Muscle layer of duodenum (tissue), 2 donors: ENCODE results near the gene COLEC12.

ENCODE experiments used
- H3K27ac ChIP-seq: one replicate; pipeline ENCODE4 v1.7.0; 2013; ENCODE audit warnings: mild to moderate bottlenecking, low read length
- H3K27me3 ChIP-seq: one replicate; pipeline ENCODE4 v1.7.0; 2013; ENCODE audit warnings: low read depth, mild to moderate bottlenecking, control low read depth, low read length
- H3K36me3 ChIP-seq, 2 donors: one replicate each; pipeline ENCODE4 v1.7.0; 2013; ENCODE audit warnings: low read length in 2 of 2, control low read depth in 1 of 2, mild to moderate bottlenecking in 1 of 2; ENCODE audit not compliant: insufficient read depth in 2 of 2, control insufficient read depth in 1 of 2
- H3K4me1 ChIP-seq, 2 donors: one replicate each; pipeline ENCODE4 v1.7.0; 2013; ENCODE audit warnings: low read length in 2 of 2, mild to moderate bottlenecking in 2 of 2, control low read depth in 1 of 2, moderate library complexity in 1 of 2; ENCODE audit not compliant: insufficient read depth in 2 of 2, control insufficient read depth in 1 of 2
- H3K4me3 ChIP-seq, 2 donors: one replicate each; pipeline ENCODE4 v1.7.0; 2013; ENCODE audit warnings: low read length in 2 of 2, low read depth in 1 of 2, mild to moderate bottlenecking in 1 of 2
- H3K9me3 ChIP-seq, 2 donors: one replicate each; pipeline ENCODE4 v1.7.0; 2013; ENCODE audit warnings: low read length in 2 of 2, control low read depth in 1 of 2, mild to moderate bottlenecking in 1 of 2; ENCODE audit not compliant: control insufficient read depth in 1 of 2
- donor health status: healthy.

COLEC12 gene

DNA sequence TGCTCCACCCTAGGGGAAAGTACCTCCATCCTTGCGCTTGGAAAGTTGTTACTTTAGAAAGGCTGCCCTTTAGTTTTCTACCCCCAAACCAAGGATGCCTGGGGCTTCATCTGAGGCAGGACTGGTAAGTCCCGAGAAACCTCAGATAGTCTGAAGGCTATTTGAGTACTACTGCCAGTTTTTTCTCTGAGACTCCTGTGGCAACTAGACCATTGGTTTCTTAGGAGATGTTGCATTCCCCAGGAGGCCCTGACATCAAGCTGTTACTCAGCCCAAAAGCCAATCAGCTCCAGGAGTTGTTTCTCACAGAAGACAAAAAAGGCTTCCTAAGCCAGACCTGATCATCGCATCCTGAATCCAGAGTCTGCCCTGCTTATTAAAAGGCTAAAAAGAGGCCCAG, 67.2 kb downstream of the COLEC12 start:
- no peaks in the 10 kb centered on the region for H3K27me3 ChIP-seq
- H3K9me3 ChIP-seq, result no peaks in the 10 kb centered on the region
- H3K4me1 ChIP-seq, result peaks cover 0 to 14% of the 10 kb centered on the region in 2 donors
- H3K27ac ChIP-seq, result peak overlapping the region; percentile 3
- H3K36me3 ChIP-seq, result no peaks in the 10 kb centered on the region
- H3K4me3 ChIP-seq, result no peak overlapping the region

DNA sequence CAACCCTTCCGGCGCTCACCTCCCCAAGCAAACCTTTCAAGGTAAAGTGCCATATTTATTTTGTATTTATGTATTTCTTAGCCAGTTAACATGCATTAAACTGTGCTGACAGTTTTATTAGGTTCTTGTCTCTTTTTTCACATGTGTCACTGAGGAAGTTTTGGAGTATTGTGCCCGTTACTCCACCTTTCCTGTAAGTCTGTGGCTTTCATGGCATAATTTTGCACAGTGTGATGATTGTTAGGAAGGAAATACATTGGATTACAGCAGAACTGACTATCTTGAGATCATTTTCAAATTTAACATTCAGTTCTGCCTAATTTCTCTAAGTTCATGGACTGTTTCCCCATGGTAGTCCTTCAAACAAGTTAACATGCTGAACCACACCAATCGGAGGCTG, 67.7 kb downstream of the COLEC12 start:
- Histone ChIP-seq H3K27ac (peak overlapping the region; percentile 3), H3K4me1 (peaks cover 0 to 14% of the 10 kb centered on the region in 2 donors), H3K4me3 (no peak overlapping the region), H3K9me3 (no peaks in the 10 kb centered on the region), H3K27me3 (no peaks in the 10 kb centered on the region), H3K36me3 (no peaks in the 10 kb centered on the region)

DNA sequence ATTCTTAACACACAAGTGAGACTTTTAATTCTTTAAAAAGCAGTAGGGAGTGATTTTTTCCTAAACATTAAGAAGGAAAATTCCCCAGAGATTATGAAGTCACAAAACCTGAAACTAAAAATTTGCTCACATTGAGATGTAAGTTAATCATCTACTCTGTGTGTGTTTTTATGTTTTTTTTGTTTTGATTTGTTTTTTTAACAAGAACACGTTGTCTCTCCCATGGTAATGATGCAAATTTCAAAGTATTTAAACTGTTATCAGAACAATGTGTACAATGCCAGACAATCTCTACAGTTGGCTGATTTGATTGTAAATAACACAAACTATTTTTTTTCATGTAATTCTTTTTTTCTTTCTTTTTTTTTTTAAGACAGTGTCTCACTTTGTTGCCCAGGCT, 71.5 kb downstream of the COLEC12 start:
- Histone ChIP-seq H3K4me3 (no peak overlapping the region), H3K4me1 (peaks cover 0 to 18% of the 10 kb centered on the region in 2 donors), H3K9me3 (no peaks in the 10 kb centered on the region), H3K36me3 (no peaks in the 10 kb centered on the region), H3K27me3 (no peaks in the 10 kb centered on the region), H3K27ac (no peak overlapping the region)

DNA sequence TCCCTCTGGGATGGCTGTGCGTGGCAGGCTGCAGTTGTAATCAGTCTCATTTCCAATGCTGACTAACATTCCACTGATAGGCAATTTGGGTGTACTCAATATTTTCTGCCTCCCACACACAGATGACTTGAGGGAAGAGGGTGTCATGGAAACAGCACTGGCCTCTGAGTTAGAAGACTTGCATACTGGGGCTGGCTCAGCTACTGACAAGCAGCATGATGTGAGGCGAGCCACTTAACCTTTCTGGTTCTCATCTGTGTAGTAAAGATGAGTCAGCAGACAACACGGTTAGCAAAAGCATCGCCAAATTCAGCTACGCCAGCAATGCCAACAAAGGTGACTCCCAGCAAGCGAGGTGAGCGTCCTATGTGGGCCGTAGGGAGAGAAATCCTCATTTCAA, 73.5 kb downstream of the COLEC12 start:
- H3K9me3 ChIP-seq, result no peaks in the 10 kb centered on the region
- peaks cover 0 to 13% of the 10 kb centered on the region in 2 donors for H3K4me1 ChIP-seq
- no peaks in the 10 kb centered on the region for H3K27me3 ChIP-seq
- no peak overlapping the region for H3K4me3 ChIP-seq
- H3K36me3 ChIP-seq, result no peaks in the 10 kb centered on the region
- no peak overlapping the region for H3K27ac ChIP-seq

DNA sequence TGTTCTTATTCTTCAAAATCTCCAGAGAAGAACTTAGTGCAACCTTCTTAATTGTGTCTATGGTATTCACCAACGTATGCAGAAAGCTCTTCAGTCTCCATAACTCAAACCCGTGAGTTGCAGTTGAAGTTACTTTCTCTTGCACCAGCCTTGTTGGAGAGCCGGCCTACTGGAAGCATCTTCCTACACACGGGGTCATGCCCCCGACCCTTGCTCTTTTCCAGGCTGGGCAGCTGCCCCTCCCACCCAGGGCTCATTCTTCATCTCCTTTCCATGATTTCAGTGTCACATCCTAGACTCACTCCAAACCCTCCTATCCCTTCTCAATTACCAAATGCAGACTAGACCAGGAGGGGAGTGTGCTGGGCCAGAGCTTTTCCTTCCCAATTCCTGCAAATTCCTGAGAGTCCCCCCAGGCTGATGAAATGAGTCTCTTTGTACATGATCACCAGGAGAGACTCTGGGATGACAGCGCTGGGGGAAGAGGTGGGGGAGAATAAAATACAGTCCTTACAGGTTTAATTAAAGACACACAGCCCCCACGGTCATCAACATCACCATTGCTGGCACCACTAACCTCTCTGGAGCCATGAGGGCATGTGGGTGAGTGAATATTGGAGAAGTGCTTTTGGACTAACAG, 75.3 kb downstream of the COLEC12 start:
- Histone ChIP-seq H3K27ac (no peak overlapping the region), H3K36me3 (no peaks in the 10 kb centered on the region), H3K4me3 (no peak overlapping the region), H3K27me3 (no peaks in the 10 kb centered on the region), H3K9me3 (no peaks in the 10 kb centered on the region), H3K4me1 (peaks cover 0 to 17% of the 10 kb centered on the region in 2 donors)

DNA sequence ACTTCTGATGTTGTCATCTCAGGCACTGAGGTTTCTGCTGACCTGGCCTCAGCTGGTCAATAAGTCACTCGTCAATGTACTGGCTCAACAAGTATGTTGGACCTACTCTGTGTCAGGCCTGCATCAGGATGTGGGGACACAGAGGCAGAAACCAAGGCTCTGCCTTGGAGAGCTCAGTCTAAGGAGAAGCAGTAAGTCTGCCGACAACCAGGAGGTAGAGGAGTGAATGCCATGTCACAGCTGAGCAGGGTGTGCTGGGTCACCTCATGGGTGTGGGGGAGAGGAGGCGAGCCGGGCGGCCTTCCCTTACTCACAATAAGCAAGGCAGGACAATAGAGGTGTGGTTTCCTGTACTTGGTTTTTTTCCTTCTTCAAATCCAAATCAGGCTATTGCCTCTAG, 75.8 kb downstream of the COLEC12 start:
- no peak overlapping the region for H3K27ac ChIP-seq
- H3K9me3 ChIP-seq, result no peaks in the 10 kb centered on the region
- peaks cover 0 to 17% of the 10 kb centered on the region in 2 donors for H3K4me1 ChIP-seq
- no peak overlapping the region for H3K4me3 ChIP-seq
- H3K27me3 ChIP-seq, result no peaks in the 10 kb centered on the region
- H3K36me3 ChIP-seq, result no peaks in the 10 kb centered on the region

DNA sequence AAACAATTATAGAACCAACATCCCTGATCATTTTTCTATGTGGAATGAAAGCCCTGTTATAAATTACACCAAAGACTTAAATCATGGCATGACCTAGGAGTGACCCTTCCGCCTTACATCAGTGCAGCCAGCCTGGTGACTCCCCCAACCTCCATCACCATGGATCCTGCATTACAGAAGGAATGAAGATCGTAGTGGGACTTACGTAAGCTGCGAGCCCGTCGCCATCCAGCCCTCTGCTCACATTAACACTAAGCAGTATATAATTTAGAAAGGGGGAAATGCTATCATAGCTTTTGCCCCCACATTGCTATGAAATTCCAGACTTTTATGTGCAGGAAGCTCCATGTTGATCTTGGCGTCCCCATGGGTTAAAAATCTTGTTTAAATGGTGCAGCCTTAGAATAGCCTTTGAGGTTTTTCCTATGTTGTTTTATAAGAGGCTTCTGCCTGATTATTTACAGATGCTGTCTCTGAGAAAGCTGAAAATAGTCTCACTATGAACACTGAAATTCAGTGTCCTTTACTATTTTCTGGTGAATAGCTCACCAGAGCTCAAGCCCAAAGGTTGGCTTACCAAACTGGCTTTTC, 76.3 kb downstream of the COLEC12 start:
- H3K27ac ChIP-seq, result no peak overlapping the region
- H3K4me1 ChIP-seq, result peaks cover 0 to 17% of the 10 kb centered on the region in 2 donors
- no peak overlapping the region for H3K4me3 ChIP-seq
- H3K9me3 ChIP-seq, result no peaks in the 10 kb centered on the region
- no peaks in the 10 kb centered on the region for H3K27me3 ChIP-seq
- no peaks in the 10 kb centered on the region for H3K36me3 ChIP-seq

DNA sequence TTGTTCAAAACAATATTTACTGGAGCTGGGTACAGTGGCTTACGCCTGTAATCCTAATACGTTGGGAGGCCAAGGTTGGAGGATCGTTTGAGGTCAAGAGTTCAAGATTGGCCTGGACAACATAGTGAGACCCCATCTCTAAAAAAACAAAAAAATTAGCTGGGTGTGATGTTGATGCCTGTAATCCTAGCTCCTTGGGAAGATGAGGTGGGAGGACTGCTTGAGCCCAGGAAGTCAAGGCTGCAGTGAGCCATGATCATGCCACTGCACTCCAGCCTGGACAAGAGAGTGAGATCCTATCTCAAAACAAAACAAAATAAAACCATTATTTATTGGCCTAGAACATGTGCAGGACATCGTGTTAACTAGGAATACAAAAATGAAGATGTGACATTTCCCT, 77.5 kb downstream of the COLEC12 start:
- Histone ChIP-seq H3K4me1 (peaks cover 0 to 17% of the 10 kb centered on the region in 2 donors), H3K9me3 (no peaks in the 10 kb centered on the region), H3K27ac (no peak overlapping the region), H3K27me3 (no peaks in the 10 kb centered on the region), H3K4me3 (no peak overlapping the region), H3K36me3 (no peaks in the 10 kb centered on the region)

DNA sequence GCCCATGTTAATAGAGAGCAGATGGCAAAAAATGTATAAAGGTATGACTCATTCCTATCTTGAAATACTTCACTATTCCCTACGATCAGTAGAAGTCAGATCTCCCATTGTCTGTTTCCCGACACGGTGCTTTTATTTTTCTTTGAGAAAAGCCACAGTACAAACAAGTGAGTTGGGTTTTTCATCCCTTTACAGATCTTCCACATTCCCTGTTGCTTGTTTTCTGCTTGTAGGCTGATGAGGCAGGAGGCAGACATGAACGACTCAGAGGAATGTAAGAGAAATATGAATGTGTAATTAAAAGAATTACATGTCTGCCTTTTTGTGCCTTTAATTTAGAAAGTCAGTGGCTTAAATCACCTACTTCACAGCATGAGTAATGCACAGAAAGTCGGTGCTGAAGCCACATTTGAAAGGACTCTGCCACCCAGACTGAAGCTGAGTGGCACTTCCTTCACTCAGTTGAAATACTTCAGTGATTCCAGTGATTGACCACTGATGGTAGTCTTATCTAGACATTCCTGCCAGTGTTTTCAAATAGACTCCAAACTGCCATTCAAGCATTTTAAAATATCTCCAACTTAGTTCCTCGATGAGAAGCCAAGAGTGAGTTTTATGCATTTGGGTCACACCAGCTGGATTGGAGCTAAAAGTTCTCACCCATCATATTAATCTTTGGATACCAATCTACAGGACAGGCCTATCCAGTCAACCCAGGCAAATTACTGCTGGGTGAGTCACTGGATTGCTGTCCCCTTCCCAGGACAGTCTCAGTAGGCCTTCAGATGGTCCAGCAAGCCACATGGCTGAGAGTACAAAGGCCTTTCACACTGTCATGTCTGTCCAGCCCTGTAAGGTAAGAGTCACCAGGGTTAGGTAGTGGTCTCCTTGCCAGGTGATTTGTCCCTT, 79.0 kb downstream of the COLEC12 start:
- H3K27ac ChIP-seq, result no peak overlapping the region

DNA sequence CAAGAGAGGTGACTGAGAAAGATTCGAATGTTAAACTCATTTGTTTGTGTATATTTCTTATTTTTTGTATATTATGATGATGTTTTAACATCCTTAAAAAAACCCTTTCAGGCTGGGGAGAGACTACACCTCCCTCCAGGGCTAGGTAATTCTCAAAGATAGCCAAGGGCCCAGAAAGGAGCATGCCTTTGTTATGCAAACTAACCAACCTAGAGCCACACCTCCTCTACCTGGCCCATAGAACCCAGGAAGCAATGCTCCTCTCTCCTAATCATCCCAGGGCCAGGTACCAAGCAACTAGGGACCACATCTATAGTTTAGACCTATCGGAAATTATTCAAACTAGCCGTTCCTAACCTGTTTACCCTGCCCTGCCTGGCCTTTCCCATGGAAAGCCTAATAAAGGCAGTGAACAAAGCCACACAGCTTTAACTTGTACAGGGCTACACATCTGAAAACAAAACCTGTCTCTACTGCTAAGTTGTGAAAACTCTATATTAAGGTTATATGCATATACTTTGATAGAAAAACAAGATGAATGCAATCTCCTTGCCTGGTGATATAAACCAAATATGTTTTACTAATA, 79.7 kb downstream of the COLEC12 start:
- Histone ChIP-seq H3K9me3 (no peaks in the 10 kb centered on the region), H3K27me3 (no peaks in the 10 kb centered on the region), H3K27ac (no peak overlapping the region), H3K36me3 (no peaks in the 10 kb centered on the region), H3K4me3 (no peak overlapping the region), H3K4me1 (peaks cover 0 to 15% of the 10 kb centered on the region in 2 donors)

More for the DNA sequence above, 79.0 kb downstream of the COLEC12 start:
- Histone ChIP-seq H3K4me3 (no peak overlapping the region), H3K9me3 (no peaks in the 10 kb centered on the region), H3K27me3 (no peaks in the 10 kb centered on the region), H3K4me1 (peaks cover 0 to 11% of the 10 kb centered on the region in 2 donors), H3K36me3 (no peaks in the 10 kb centered on the region)

DNA sequence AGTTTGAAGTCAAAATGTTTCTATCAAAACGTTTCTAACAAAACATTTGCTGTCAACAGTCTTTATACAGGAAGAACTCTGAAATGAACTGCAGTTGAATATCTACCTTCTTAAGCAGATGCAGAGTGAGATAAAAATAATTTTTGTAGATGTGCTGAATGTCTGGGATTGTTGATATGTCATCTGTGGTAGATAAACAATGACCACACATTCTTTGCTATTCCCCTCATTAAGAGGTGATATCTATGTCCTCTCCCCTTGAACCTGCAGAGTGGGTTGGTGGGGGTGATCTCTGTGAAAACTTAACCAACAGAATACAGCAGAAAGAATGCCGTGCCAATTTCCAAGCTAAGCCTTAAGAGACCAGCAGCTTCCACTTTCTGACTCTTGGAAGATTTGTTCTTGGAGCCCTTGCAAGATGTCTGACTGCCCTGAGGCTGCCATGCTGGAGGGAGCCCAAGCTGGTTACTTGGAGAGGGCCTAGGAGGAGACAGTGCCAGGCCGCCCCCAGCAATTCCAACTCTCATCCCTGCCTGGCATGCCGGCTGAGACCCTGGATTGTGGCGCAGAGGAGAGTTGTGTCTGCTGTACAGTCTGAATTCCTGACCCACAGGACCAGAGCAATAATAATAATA, 80.8 kb downstream of the COLEC12 start:
- no peaks in the 10 kb centered on the region for H3K36me3 ChIP-seq
- no peak overlapping the region for H3K27ac ChIP-seq
- peaks cover 0 to 24% of the 10 kb centered on the region in 2 donors for H3K4me1 ChIP-seq
- no peak overlapping the region for H3K4me3 ChIP-seq
- H3K27me3 ChIP-seq, result no peaks in the 10 kb centered on the region
- no peaks in the 10 kb centered on the region for H3K9me3 ChIP-seq
